ENCODE results near the gene TNFRSF12A. TPM values are rescaled to one million over a fixed set of nuclear protein-coding genes. Genes with fewer than 3 reads are reported as not detected.
A peak's percentile ranks its signal among the peaks of the same experiment; 100 is the strongest.

The TNFRSF12A gene
- total and polyA plus RNA-seq, 9 of the 15 experiments (the other 6 are each of a cell fraction or from before 2014, with no cell fraction given): 0.41 to 61.8 (median 26.5) TPM

DNA sequence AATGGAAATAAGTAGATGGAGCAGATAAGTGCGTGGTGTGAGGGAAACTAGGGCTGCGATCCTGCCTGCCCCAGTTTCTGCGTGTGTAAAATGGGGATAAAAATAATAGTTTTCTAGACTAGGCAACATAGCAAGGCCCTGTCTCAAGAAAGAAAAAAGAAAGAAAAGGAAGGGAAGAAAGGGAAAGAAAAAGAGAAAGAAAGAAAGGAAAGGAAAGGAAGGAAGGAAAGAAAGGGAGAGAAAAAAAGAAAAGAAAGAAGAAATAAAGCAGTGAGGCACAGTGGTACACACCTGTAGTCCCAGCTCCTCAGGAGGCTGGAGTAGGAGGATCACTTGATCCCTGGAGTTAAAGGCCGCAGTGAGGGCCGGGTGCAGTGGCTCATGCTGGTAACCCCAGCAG, 37.8 kb upstream of the TNFRSF12A start (continued):
- TF ChIP-seq, protein P1, sequence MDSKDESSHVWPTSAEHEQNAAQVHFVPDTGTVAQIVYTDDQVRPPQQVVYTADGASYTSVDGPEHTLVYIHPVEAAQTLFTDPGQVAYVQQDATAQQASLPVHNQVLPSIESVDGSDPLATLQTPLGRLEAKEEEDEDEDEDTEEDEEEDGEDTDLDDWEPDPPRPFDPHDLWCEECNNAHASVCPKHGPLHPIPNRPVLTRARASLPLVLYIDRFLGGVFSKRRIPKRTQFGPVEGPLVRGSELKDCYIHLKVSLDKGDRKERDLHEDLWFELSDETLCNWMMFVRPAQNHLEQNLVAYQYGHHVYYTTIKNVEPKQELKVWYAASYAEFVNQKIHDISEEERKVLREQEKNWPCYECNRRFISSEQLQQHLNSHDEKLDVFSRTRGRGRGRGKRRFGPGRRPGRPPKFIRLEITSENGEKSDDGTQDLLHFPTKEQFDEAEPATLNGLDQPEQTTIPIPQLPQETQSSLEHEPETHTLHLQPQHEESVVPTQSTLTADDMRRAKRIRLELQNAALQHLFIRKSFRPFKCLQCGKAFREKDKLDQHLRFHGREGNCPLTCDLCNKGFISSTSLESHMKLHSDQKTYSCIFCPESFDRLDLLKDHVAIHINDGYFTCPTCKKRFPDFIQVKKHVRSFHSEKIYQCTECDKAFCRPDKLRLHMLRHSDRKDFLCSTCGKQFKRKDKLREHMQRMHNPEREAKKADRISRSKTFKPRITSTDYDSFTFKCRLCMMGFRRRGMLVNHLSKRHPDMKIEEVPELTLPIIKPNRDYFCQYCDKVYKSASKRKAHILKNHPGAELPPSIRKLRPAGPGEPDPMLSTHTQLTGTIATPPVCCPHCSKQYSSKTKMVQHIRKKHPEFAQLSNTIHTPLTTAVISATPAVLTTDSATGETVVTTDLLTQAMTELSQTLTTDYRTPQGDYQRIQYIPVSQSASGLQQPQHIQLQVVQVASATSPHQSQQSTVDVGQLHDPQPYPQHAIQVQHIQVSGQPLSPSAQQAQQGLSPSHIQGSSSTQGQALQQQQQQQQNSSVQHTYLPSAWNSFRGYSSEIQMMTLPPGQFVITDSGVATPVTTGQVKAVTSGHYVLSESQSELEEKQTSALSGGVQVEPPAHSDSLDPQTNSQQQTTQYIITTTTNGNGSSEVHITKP (IDR thresholded peaks at IDR 0.05; ENCODE audit: partially characterized antibody): no peak
- TF ChIP-seq, protein P2, sequence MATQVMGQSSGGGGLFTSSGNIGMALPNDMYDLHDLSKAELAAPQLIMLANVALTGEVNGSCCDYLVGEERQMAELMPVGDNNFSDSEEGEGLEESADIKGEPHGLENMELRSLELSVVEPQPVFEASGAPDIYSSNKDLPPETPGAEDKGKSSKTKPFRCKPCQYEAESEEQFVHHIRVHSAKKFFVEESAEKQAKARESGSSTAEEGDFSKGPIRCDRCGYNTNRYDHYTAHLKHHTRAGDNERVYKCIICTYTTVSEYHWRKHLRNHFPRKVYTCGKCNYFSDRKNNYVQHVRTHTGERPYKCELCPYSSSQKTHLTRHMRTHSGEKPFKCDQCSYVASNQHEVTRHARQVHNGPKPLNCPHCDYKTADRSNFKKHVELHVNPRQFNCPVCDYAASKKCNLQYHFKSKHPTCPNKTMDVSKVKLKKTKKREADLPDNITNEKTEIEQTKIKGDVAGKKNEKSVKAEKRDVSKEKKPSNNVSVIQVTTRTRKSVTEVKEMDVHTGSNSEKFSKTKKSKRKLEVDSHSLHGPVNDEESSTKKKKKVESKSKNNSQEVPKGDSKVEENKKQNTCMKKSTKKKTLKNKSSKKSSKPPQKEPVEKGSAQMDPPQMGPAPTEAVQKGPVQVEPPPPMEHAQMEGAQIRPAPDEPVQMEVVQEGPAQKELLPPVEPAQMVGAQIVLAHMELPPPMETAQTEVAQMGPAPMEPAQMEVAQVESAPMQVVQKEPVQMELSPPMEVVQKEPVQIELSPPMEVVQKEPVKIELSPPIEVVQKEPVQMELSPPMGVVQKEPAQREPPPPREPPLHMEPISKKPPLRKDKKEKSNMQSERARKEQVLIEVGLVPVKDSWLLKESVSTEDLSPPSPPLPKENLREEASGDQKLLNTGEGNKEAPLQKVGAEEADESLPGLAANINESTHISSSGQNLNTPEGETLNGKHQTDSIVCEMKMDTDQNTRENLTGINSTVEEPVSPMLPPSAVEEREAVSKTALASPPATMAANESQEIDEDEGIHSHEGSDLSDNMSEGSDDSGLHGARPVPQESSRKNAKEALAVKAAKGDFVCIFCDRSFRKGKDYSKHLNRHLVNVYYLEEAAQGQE (IDR thresholded peaks at IDR 0.05; ENCODE audit: borderline replicate concordance): no peak
- TF ChIP-seq, protein P2 (CRISPR knock-in tag; IDR thresholded peaks at IDR 0.05; ENCODE audit: low read depth): no peak
- TF ChIP-seq CEBPB (tag; IDR thresholded peaks at IDR 0.05): no peak
- TF ChIP-seq, protein P3, sequence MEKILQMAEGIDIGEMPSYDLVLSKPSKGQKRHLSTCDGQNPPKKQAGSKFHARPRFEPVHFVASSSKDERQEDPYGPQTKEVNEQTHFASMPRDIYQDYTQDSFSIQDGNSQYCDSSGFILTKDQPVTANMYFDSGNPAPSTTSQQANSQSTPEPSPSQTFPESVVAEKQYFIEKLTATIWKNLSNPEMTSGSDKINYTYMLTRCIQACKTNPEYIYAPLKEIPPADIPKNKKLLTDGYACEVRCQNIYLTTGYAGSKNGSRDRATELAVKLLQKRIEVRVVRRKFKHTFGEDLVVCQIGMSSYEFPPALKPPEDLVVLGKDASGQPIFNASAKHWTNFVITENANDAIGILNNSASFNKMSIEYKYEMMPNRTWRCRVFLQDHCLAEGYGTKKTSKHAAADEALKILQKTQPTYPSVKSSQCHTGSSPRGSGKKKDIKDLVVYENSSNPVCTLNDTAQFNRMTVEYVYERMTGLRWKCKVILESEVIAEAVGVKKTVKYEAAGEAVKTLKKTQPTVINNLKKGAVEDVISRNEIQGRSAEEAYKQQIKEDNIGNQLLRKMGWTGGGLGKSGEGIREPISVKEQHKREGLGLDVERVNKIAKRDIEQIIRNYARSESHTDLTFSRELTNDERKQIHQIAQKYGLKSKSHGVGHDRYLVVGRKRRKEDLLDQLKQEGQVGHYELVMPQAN (IDR thresholded peaks at IDR 0.05; ENCODE audit: borderline replicate concordance): peak; percentile 58; the same call in 1 of the 2 replicates
- TF ChIP-seq ZEB2 (IDR thresholded peaks at IDR 0.05): no peak
- TF ChIP-seq, protein P4, sequence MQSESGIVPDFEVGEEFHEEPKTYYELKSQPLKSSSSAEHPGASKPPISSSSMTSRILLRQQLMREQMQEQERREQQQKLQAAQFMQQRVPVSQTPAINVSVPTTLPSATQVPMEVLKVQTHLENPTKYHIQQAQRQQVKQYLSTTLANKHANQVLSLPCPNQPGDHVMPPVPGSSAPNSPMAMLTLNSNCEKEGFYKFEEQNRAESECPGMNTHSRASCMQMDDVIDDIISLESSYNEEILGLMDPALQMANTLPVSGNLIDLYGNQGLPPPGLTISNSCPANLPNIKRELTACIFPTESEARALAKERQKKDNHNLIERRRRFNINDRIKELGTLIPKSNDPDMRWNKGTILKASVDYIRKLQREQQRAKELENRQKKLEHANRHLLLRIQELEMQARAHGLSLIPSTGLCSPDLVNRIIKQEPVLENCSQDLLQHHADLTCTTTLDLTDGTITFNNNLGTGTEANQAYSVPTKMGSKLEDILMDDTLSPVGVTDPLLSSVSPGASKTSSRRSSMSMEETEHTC (IDR thresholded peaks at IDR 0.05): no peak
- no peak for TF ChIP-seq TAF7 (tag; IDR thresholded peaks at IDR 0.05)

Data from K562 (cell line).